ENCODE results near the gene ABCC8. TPM values are rescaled to one million over a fixed set of nuclear protein-coding genes. Genes with fewer than 3 reads are reported as not detected.

ABCC8 gene
- total and polyA plus RNA-seq, 12 donors: 0.39 to 216 (median 4.0) TPM; not detected in 1

DNA sequence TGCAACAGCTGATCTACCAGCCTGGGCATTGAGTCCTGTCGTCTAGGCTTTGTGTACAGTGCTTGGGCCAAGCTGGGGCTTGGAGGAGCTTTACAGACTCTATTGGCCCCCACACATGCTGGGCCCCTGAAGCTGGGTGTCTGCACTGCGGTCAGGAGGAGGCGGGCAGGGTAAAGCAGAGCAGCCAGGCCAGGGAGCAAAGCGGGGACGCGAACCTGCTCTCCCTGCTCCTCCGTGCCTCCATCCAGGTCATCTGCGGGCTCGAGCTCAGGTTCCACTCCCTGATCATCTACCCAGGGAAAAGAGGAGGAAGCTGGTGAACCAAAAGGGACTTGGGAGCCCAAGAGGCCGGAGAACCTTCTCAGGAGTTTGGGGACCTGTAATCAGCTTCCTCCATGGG, 40.5 kb upstream of the ABCC8 start:
- WGBS, 4 donors: 88 to 93% (median 90%) methylated on average over 3 to 10 of the region's 10 CpGs
- TF ChIP-seq POLR2A (IDR thresholded peaks at IDR 0.05): no peak
- no peak for TF ChIP-seq CTCF (IDR thresholded peaks at IDR 0.05)
- H3K9me3 ChIP-seq (replicated peaks in 1 of 3): no peaks in the 10 kb centered on the region
- peaks cover 4% of the 10 kb centered on the region for H3K27me3 ChIP-seq
- intact Hi-C loops (cut with DNase I): no loop called here
- H3K4me3 ChIP-seq: no peak overlapping the region
- no peaks in the 10 kb centered on the region for H3K36me3 ChIP-seq (replicated peaks in 1 of 2)
- DNase-seq: no peak
- no peak overlapping the region for H3K27ac ChIP-seq
- peaks cover 11 to 17% of the 10 kb centered on the region in 2 donors for H3K4me1 ChIP-seq (replicated peaks in 1 of 2)

DNA sequence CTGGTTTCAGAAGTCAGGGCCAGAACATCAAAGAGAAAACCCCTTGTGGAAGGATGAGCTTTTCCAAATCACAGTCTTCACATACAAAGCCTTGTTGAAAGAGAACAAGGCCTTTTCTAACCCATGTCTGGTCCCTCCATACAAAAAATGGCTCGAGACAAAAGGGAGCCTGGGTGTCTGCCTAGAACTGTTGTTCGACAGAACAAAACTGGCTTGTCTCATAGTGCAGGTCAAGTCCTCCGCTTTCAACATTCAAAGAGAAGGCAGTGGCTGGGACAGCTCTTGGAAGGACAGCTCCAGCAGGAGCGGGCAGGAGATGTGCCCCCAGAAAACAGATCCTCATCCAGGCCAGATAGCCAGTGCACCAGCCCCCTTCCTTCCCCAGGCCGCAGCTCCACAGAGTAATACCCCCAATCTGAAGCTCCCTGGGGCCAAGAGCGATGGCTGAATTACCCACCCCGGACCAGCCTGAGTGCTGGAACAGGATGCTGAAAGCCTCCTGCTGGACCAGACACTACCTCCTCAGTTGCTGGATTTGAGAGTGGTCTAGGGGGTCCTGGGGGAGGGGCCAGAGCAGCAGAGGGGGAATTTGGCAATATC, 40.0 kb upstream of the ABCC8 start:
- Histone ChIP-seq H3K4me3 (no peak overlapping the region), H3K9me3 (replicated peaks in 1 of 3) (no peaks in the 10 kb centered on the region), H3K36me3 (replicated peaks in 1 of 2) (no peaks in the 10 kb centered on the region), H3K27ac (no peak overlapping the region), H3K4me1 (replicated peaks in 1 of 2) (peaks cover 11 to 17% of the 10 kb centered on the region in 2 donors), H3K27me3 (peaks cover 4% of the 10 kb centered on the region)
- intact Hi-C loops (cut with DNase I): no loop called here
- no peak for DNase-seq
- 89 to 97% (median 92%) methylated on average over 7 of the region's 7 CpGs for WGBS, 4 donors
- no peak for TF ChIP-seq POLR2A (IDR thresholded peaks at IDR 0.05)
- TF ChIP-seq CTCF (IDR thresholded peaks at IDR 0.05): no peak

GRCh38 chr11:17515443-17516176, 39.0 kb upstream of the ABCC8 start:
- H3K27me3 ChIP-seq: peaks cover 4% of the 10 kb centered on the region
- H3K36me3 ChIP-seq (replicated peaks in 1 of 2): no peaks in the 10 kb centered on the region
- H3K9me3 ChIP-seq (replicated peaks in 1 of 3): no peaks in the 10 kb centered on the region
- no peak for TF ChIP-seq POLR2A (IDR thresholded peaks at IDR 0.05)
- no peak for TF ChIP-seq CTCF (IDR thresholded peaks at IDR 0.05)
- peak overlapping the region in 1 of 5 donors; percentile 6 for H3K27ac ChIP-seq
- DNase-seq: peak in 6 of 7 donors; percentile 27 to 69 (median 44)
- H3K4me3 ChIP-seq: no peak overlapping the region
- intact Hi-C loops (cut with DNase I): no loop called here
- 17 to 24% (median 23%) methylated on average over 5 of the region's 5 CpGs for WGBS, 4 donors
- H3K4me1 ChIP-seq (replicated peaks in 1 of 2): peaks cover 11 to 17% of the 10 kb centered on the region in 2 donors

GRCh38 chr11:17514476-17514875, 37.8 kb upstream of the ABCC8 start:
- intact Hi-C loops (cut with DNase I): no loop called here
- Histone ChIP-seq H3K36me3 (replicated peaks in 1 of 2) (no peaks in the 10 kb centered on the region), H3K4me1 (replicated peaks in 1 of 2) (peaks cover 11 to 17% of the 10 kb centered on the region in 2 donors), H3K9me3 (replicated peaks in 1 of 3) (no peaks in the 10 kb centered on the region), H3K27ac (no peak overlapping the region), H3K27me3 (no peaks in the 10 kb centered on the region), H3K4me3 (no peak overlapping the region)
- no peak for TF ChIP-seq CTCF (IDR thresholded peaks at IDR 0.05)
- no peak for TF ChIP-seq POLR2A (IDR thresholded peaks at IDR 0.05)
- 79 to 87% (median 82%) methylated on average over 4 of the region's 4 CpGs for WGBS, 4 donors
- DNase-seq: no peak
